ENCODE measurements around the gene SPIC.

- no peak for TF ChIP-seq POLR2A (IDR thresholded peaks at IDR 0.05)
- no peak for TF ChIP-seq CTCF (IDR thresholded peaks at IDR 0.05)
- no peak for TF ChIP-seq POLR2AphosphoS5 (IDR thresholded peaks at IDR 0.05)
- TF ChIP-seq EP300 (IDR thresholded peaks at IDR 0.05), result no peak
These were observed 18.4 kb downstream of the SPIC start for GRCh38 chr12:101493556-101493955.

All from sigmoid colon (tissue), 4 donors.